Measurements from ENCODE around the gene SNRPA.
"Not testable (repeated sequence)": the region's sequence is repeated elsewhere in the genome, so short reads cannot be mapped to it uniquely, and the experiment has no call there.

The SNRPA gene

GRCh38 chr19:40721936-40722661 lies 28.9 kb upstream of the SNRPA start:
- no peak for DNase-seq (ENCODE audit: low spot score)

GRCh38 chr19:40723661-40724254 lies 27.2 kb upstream of the SNRPA start:
- DNase-seq (ENCODE audit: low spot score), result no peak

- DNase-seq (ENCODE audit: low spot score), result no peak
Measured at GRCh38 chr19:40724315-40724714, 26.7 kb upstream of the SNRPA start.

- no peak for DNase-seq (ENCODE audit: low spot score)
Measured at GRCh38 chr19:40724855-40725254, 26.1 kb upstream of the SNRPA start.

GRCh38 chr19:40726279-40726678 lies 24.7 kb upstream of the SNRPA start:
- DNase-seq (ENCODE audit: low spot score), result no peak

GRCh38 chr19:40730065-40730464 lies 20.9 kb upstream of the SNRPA start:
- DNase-seq (ENCODE audit: low spot score), result not testable (repeated sequence)

- DNase-seq (ENCODE audit: low spot score), result not testable (repeated sequence)
Measured at GRCh38 chr19:40732304-40732703, 18.7 kb upstream of the SNRPA start.

- no peak for DNase-seq (ENCODE audit: low spot score)
Measured at GRCh38 chr19:40733149-40733548, 17.9 kb upstream of the SNRPA start.

- DNase-seq (ENCODE audit: low spot score), result no peak
Measured at GRCh38 chr19:40735013-40735771, 15.8 kb upstream of the SNRPA start.

- DNase-seq (ENCODE audit: low spot score), result no peak
Measured at GRCh38 chr19:40736661-40737060, 14.3 kb upstream of the SNRPA start.

- no peak for DNase-seq (ENCODE audit: low spot score)
Measured at GRCh38 chr19:40737102-40737644, 13.8 kb upstream of the SNRPA start.

- no peak for DNase-seq (ENCODE audit: low spot score)
Measured at GRCh38 chr19:40739030-40739839, 11.8 kb upstream of the SNRPA start.

- DNase-seq (ENCODE audit: low spot score), result no peak
Measured at GRCh38 chr19:40739871-40740703, 10.9 kb upstream of the SNRPA start.

- no peak for DNase-seq (ENCODE audit: low spot score)
Measured at GRCh38 chr19:40740747-40741146, 10.3 kb upstream of the SNRPA start.

GRCh38 chr19:40741527-40742390 lies 9.2 kb upstream of the SNRPA start:
- DNase-seq (ENCODE audit: low spot score), result no peak

- DNase-seq (ENCODE audit: low spot score), result no peak
Measured at GRCh38 chr19:40742477-40742876, 8.5 kb upstream of the SNRPA start.

- no peak for DNase-seq (ENCODE audit: low spot score)
Measured at GRCh38 chr19:40742886-40743285, 8.1 kb upstream of the SNRPA start.

- DNase-seq (ENCODE audit: low spot score), result no peak
Measured at GRCh38 chr19:40743926-40744325, 7.1 kb upstream of the SNRPA start.

GRCh38 chr19:40744554-40745401 lies 6.2 kb upstream of the SNRPA start:
- DNase-seq (ENCODE audit: low spot score), result no peak

All from SW480 (cell line).